Measurements from ENCODE around the gene POLR3A.
"Not testable (repeated sequence)": the region's sequence is repeated elsewhere in the genome, so short reads cannot be mapped to it uniquely, and the experiment has no call there.

DNA sequence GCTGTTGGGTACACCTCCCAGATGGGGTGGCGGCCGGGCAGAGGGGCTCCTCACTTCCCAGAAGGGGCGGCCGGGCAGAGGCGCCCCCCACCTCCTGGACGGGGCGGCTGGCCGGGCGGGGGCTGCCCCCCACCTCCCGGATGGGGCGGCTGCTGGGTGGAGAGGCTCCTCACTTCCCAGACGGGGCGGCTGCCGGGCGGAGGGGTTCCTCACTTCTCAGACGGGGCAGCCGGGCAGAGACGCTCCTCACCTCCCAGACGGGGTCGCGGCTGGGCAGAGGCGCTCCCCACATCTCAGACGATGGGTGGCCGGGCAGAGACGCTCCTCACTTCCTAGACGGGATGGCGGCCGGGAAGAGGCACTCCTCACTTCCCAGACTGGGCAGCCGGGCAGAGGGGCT lies 46.5 kb upstream of the POLR3A start:
- TF ChIP-seq, protein P1, sequence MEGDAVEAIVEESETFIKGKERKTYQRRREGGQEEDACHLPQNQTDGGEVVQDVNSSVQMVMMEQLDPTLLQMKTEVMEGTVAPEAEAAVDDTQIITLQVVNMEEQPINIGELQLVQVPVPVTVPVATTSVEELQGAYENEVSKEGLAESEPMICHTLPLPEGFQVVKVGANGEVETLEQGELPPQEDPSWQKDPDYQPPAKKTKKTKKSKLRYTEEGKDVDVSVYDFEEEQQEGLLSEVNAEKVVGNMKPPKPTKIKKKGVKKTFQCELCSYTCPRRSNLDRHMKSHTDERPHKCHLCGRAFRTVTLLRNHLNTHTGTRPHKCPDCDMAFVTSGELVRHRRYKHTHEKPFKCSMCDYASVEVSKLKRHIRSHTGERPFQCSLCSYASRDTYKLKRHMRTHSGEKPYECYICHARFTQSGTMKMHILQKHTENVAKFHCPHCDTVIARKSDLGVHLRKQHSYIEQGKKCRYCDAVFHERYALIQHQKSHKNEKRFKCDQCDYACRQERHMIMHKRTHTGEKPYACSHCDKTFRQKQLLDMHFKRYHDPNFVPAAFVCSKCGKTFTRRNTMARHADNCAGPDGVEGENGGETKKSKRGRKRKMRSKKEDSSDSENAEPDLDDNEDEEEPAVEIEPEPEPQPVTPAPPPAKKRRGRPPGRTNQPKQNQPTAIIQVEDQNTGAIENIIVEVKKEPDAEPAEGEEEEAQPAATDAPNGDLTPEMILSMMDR (IDR thresholded peaks at IDR 0.05), result not testable (repeated sequence)
- not testable (repeated sequence) for TF ChIP-seq POLR2AphosphoS5, POLR2A (IDR thresholded peaks at IDR 0.05)

Measured in prostate gland (tissue), 2 donors.